B cell (primary cell): ENCODE measurements around the gene KRTAP9-1. TPM values are rescaled to one million over a fixed set of nuclear protein-coding genes. Genes with fewer than 3 reads are reported as not detected.

ENCODE experiments used
- ATAC-seq: fragments of 200-7000 bp; cut with Tn5 transposase; one replicate; pipeline ENCODE4 v1.10.0; 2021; ENCODE audit warnings: low read depth, mild to moderate bottlenecking, moderate number of reproducible peaks, moderate library complexity
- CTCF ChIA-PET: fragments of 350-600 bp; sonication (Branson Sonifier 250); formaldehyde crosslinking; loops from one replicate; lab custom pipeline; 2021; ENCODE audit warnings: antibody characterized with exemption, inconsistent platforms; lab: Charles Lee
- POLR2A ChIA-PET: fragments of 350-600 bp; sonication (Branson Sonifier 250); formaldehyde crosslinking; loops from one replicate; lab custom pipeline; 2021; ENCODE audit warnings: antibody characterized with exemption; lab: Charles Lee
- DNase-seq: peaks from one replicate; pipeline ENCODE4 v3.0.0; 2013
- H2AFZ ChIP-seq: 2 replicates; pipeline ENCODE4 v1.6.1; 2012; ENCODE audit warnings: mild to moderate bottlenecking, low read depth, low read length; ENCODE audit not compliant: insufficient read depth, poor library complexity, severe bottlenecking
- H3K27ac ChIP-seq, 2 donors: 1 replicate in 1 of 2; 2 replicates in 1 of 2; pipeline ENCODE4 v1.5.1; 2012 to 2013; ENCODE audit warnings: low read length in 2 of 2, mild to moderate bottlenecking in 2 of 2, moderate library complexity in 1 of 2
- H3K27me3 ChIP-seq, 4 experiments: fragments of 200-600 bp in 1 of 4; sonication (generic) in 1 of 4; replicated peaks in 1 of 4; 1 replicate in 2 of 4; 2 replicates in 2 of 4; pipeline versions ENCODE4 v1.6.1 to v1.7.0; 2013 to 2016; ENCODE audit warnings: low read length in 3 of 4, mild to moderate bottlenecking in 2 of 4, mixed read lengths in 1 of 4, moderate library complexity in 1 of 4; ENCODE audit not compliant: insufficient read depth in 4 of 4, control insufficient read depth in 3 of 4; ENCODE audit errors: control extremely low read depth in 1 of 4
- H3K36me3 ChIP-seq, 2 experiments: replicated peaks in 1 of 2; 1 replicate in 1 of 2; 2 replicates in 1 of 2; pipeline versions ENCODE4 v1.6.1 to v1.7.1; 2013; ENCODE audit warnings: low read length in 1 of 2; ENCODE audit not compliant: insufficient read depth in 2 of 2, control insufficient read depth in 1 of 2; ENCODE audit errors: control extremely low read depth in 1 of 2, extremely low read depth in 1 of 2
- H3K4me1 ChIP-seq, 2 donors: fragments of 200-600 bp in 1 of 2; sonication (generic) in 1 of 2; 1 replicate in 1 of 2; 2 replicates in 1 of 2; pipeline versions ENCODE4 v1.5.1 to v1.6.1; 2013 to 2017; ENCODE audit warnings: low read length in 2 of 2; ENCODE audit not compliant: control insufficient read depth in 2 of 2, insufficient read depth in 2 of 2
- H3K4me2 ChIP-seq: replicated peaks from 2 replicates; pipeline ENCODE3; 2012; ENCODE audit warnings: mild to moderate bottlenecking, low read depth, low read length; ENCODE audit not compliant: poor library complexity, severe bottlenecking
- H3K4me3 ChIP-seq, 5 experiments: fragments of 200-600 bp in 1 of 5; sonication (generic) in 1 of 5; 1 replicate in 3 of 5; 2 replicates in 2 of 5; pipeline versions ENCODE4 v1.5.1 to v1.7.0; 2011 to 2016; ENCODE audit warnings: low read length in 4 of 5, mild to moderate bottlenecking in 4 of 5, low read depth in 2 of 5, control low read depth in 1 of 5, moderate library complexity in 1 of 5; ENCODE audit not compliant: insufficient read depth in 1 of 5; ENCODE audit errors: control extremely low read depth in 1 of 5, extremely low read depth in 1 of 5
- H3K79me2 ChIP-seq: fragments of 200-600 bp; sonication (generic); one replicate; pipeline ENCODE4 v1.6.0; 2016; ENCODE audit warnings: low read length; ENCODE audit not compliant: control insufficient read depth, insufficient read depth
- H3K9ac ChIP-seq: fragments of 200-600 bp; sonication (generic); 2 replicates; pipeline ENCODE4 v1.6.1; 2017; ENCODE audit warnings: mild to moderate bottlenecking, low read length, moderate library complexity
- H3K9me3 ChIP-seq, 3 donors: one replicate each; pipeline versions ENCODE4 v1.6.1 to v1.7.1; 2013; ENCODE audit warnings: low read length in 2 of 3; ENCODE audit not compliant: control insufficient read depth in 2 of 3, insufficient read depth in 1 of 3; ENCODE audit errors: control extremely low read depth in 1 of 3
- H4K20me1 ChIP-seq: 2 replicates; pipeline ENCODE4 v1.6.0; 2012; ENCODE audit warnings: mild to moderate bottlenecking, low read length; ENCODE audit not compliant: insufficient read depth, control insufficient read depth, poor library complexity, severe bottlenecking
- H3K27ac Mint-ChIP-seq: one replicate; pipeline ENCODE4 v1.8.0; 2021; ENCODE audit warnings: mixed read lengths
- H3K27me3 Mint-ChIP-seq: one replicate; pipeline ENCODE4 v1.8.0; 2021; ENCODE audit warnings: mixed read lengths
- H3K4me1 Mint-ChIP-seq: one replicate; pipeline ENCODE4 v1.8.0; 2021; ENCODE audit warnings: mixed read lengths
- H3K4me3 Mint-ChIP-seq: one replicate; pipeline ENCODE4 v1.8.0; 2021; ENCODE audit warnings: mixed read lengths
- H3K9me3 Mint-ChIP-seq: one replicate; pipeline ENCODE4 v1.8.0; 2022; ENCODE audit warnings: mixed read lengths; ENCODE audit not compliant: insufficient read depth
- EZH2 ChIP-seq: IDR thresholded peaks from 2 replicates; pipeline ENCODE4 v1.6.1; 2012; ENCODE audit warnings: borderline replicate concordance, low read depth, mild to moderate bottlenecking, moderate library complexity, low read length; ENCODE audit not compliant: insufficient read depth, poor library complexity, severe bottlenecking
- WGBS: methylation state at CpG from one replicate; pipeline ENCODE4 v1.1.5; 2013; ENCODE audit warnings: missing lambda C conversion rate; ENCODE audit not compliant: insufficient coverage; 5-methylcytosine and 5-hydroxymethylcytosine counted together
- intact Hi-C: fragments of 100-400 bp; cut with micrococcal nuclease; formaldehyde crosslinking; loops from one replicate; pipeline ENCODE4 v1.10.0; 2022
- polyA plus RNA-seq: library from polyadenylated mRNA; depleted of rRNA; stranded (reverse); fragments of >200 nt; gene quantifications from 2 replicates; pipeline ENCODE4 v1.2.3, GENCODE V29; 2012
- total RNA-seq, 2 donors: library from RNA; stranded (reverse); fragments of 120-200 nt in 1 of 2; gene quantifications; 1 replicate in 1 of 2; 2 replicates in 1 of 2; pipeline versions ENCODE4 v1.2.3 to v1.2.4, GENCODE V29; 2013 to 2022
- TF ChIP-seq, protein P1 (sequence below): fragments of 200-600 bp; IDR thresholded peaks from one replicate; pipeline ENCODE4 v1.8.0; 2022; ENCODE audit warnings: antibody characterized with exemption, mild to moderate bottlenecking

Gene KRTAP9-1
- total and polyA plus RNA-seq, 2 donors (not counting 1 experiment from before 2014, with no cell fraction given) = not detected

DNA sequence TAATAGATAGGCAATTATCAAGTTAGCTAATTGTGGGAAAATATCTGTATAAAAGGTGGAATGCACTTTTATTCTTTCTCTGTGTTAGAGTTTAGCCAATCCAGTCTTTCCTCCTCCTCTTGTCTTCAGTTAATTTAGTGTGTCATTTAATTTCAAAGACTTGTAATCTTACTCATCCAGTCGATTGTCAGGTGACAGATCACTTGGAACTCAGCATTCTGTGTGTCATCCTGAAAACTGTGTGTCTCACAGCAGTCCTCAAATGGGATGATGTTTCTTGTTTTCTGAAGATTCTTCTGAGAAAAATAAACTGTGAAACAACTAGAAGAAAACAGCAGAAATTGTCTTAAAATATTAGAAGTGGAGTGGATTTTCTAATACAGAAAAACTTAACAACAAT, 4.7 kb upstream of the KRTAP9-1 start:
- no peak overlapping the region for H3K27ac Mint-ChIP-seq
- no peak for ATAC-seq
- H3K27me3 Mint-ChIP-seq = peaks cover 28% of the 10 kb centered on the region
- H3K9ac ChIP-seq = no peak overlapping the region
- no peak for TF ChIP-seq EZH2
- TF ChIP-seq, protein P1, sequence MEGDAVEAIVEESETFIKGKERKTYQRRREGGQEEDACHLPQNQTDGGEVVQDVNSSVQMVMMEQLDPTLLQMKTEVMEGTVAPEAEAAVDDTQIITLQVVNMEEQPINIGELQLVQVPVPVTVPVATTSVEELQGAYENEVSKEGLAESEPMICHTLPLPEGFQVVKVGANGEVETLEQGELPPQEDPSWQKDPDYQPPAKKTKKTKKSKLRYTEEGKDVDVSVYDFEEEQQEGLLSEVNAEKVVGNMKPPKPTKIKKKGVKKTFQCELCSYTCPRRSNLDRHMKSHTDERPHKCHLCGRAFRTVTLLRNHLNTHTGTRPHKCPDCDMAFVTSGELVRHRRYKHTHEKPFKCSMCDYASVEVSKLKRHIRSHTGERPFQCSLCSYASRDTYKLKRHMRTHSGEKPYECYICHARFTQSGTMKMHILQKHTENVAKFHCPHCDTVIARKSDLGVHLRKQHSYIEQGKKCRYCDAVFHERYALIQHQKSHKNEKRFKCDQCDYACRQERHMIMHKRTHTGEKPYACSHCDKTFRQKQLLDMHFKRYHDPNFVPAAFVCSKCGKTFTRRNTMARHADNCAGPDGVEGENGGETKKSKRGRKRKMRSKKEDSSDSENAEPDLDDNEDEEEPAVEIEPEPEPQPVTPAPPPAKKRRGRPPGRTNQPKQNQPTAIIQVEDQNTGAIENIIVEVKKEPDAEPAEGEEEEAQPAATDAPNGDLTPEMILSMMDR = no peak
- peaks cover 0 to under 1% (median 0%) of the 10 kb centered on the region in 3 donors for H3K9me3 ChIP-seq
- no peak overlapping the region for H2AFZ ChIP-seq
- no peak for DNase-seq
- no peaks in the 10 kb centered on the region for H3K9me3 Mint-ChIP-seq
- intact Hi-C loops = no loop called here
- no peak overlapping the region for H3K4me3 ChIP-seq
- no peaks in the 10 kb centered on the region for H3K79me2 ChIP-seq
- POLR2A ChIA-PET = no interaction called here
- no peak overlapping the region for H3K4me3 Mint-ChIP-seq
- no peaks in the 10 kb centered on the region for H3K27me3 ChIP-seq
- H3K27ac ChIP-seq = no peak overlapping the region
- no CpG with 5 or more reads among the region's 1 CpG for WGBS
- CTCF ChIA-PET = no interaction called here
- H3K4me1 Mint-ChIP-seq = no peaks in the 10 kb centered on the region
- H4K20me1 ChIP-seq = no peaks in the 10 kb centered on the region
- no peaks in the 10 kb centered on the region for H3K4me1 ChIP-seq
- H3K4me2 ChIP-seq = no peak overlapping the region
- no peaks in the 10 kb centered on the region for H3K36me3 ChIP-seq

DNA sequence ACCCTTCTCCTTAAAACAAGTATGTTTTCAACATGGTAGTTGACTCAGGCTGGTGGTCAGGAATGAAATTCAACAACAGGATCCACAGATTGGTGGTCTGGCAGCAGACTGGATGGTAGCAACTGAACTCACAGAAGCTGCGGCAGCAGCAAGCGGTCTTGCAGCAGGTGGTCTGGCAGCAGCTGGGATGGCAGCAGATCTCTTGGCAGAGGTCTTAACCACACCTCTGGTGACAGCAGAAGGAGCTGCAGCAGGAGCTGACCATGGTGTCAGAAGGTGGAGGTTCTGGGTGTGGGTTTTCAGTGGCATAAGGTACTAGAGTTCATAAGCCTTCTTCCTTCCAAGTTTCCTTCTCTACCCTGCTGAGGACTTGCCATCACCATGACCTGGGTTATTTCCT, 2.8 kb upstream of the KRTAP9-1 start:
- POLR2A ChIA-PET = no interaction called here

More for the DNA sequence above, 2.8 kb upstream of the KRTAP9-1 start:
- Mint-ChIP-seq H3K4me1 (no peaks in the 10 kb centered on the region), H3K4me3 (no peak overlapping the region), H3K27ac (no peak overlapping the region), H3K27me3 (peaks cover 43% of the 10 kb centered on the region), H3K9me3 (no peaks in the 10 kb centered on the region)
- CTCF ChIA-PET = no interaction called here
- intact Hi-C loops = no loop called here
- no peaks in the 10 kb centered on the region for H3K79me2 ChIP-seq
- H4K20me1 ChIP-seq = no peaks in the 10 kb centered on the region
- H3K36me3 ChIP-seq = no peaks in the 10 kb centered on the region
- H3K9me3 ChIP-seq = peaks cover 0 to 4% (median 0%) of the 10 kb centered on the region in 3 donors
- TF ChIP-seq, protein P1 = no peak
- no peak for TF ChIP-seq EZH2
- WGBS = 96% methylated on average over 2 of the region's 2 CpGs
- no peak overlapping the region for H3K27ac ChIP-seq
- DNase-seq (no peak), ATAC-seq (no peak)
- H3K4me3 ChIP-seq = no peak overlapping the region
- no peak overlapping the region for H3K4me2 ChIP-seq
- H3K27me3 ChIP-seq = no peaks in the 10 kb centered on the region
- H2AFZ ChIP-seq = no peak overlapping the region
- H3K4me1 ChIP-seq = no peaks in the 10 kb centered on the region
- no peak overlapping the region for H3K9ac ChIP-seq
